HepG2 (cell line): Measurements from ENCODE around the gene LARP4. TPM values are rescaled to one million over a fixed set of nuclear protein-coding genes. Genes with fewer than 3 reads are reported as not detected.

Experiments
- ATAC-seq: fragments of 200-7000 bp; cut with Tn5 transposase; 3 replicates; pipeline ENCODE4 v1.9.1; 2020; ENCODE audit warnings: mild to moderate bottlenecking, moderate library complexity
- BruUV-seq: library from RNA; stranded (reverse); fragments of 400-500 nt; replicated peaks from 2 replicates; lab custom pipeline; 2021; lab: Mats Ljungman, UMichigan
- CTCF ChIA-PET: fragments of 300-600 bp; formaldehyde crosslinking; extraction: SDS; loops from one replicate; lab custom pipeline; 2021; ENCODE audit warnings: low total read pairs, inconsistent platforms, low intra/inter-chr PET ratio; lab: Yijun Ruan, JAX
- POLR2A ChIA-PET: fragments of 350-600 bp; sonication (Branson Sonifier 250); formaldehyde crosslinking; loops from one replicate; lab custom pipeline; 2020; ENCODE audit warnings: antibody characterized with exemption, inconsistent platforms; lab: Yijun Ruan, JAX
- DNase-seq: peaks from one replicate; pipeline ENCODE4 v3.0.0-alpha.2; 2015; ENCODE audit warnings: low spot score
- FAIRE-seq: peaks from 3 replicates; lab custom pipeline; 2011; peaks lifted over from hg19 to GRCh38; lab: Jason Lieb, UNC
- H2AFZ ChIP-seq: one replicate; pipeline ENCODE4 v1.6.1; 2011; ENCODE audit warnings: low read length, inconsistent platforms
- H3K27ac ChIP-seq: fragments of 300-600 bp; 3 replicates; pipeline ENCODE4 v1.8.0; 2011; ENCODE audit warnings: mixed run types, mild to moderate bottlenecking, mixed read lengths, low read length, inconsistent platforms; ENCODE audit not compliant: insufficient read depth; ENCODE audit errors: extremely low read length
- H3K27me3 ChIP-seq, 2 experiments: fragments of 200-600 bp in 1 of 2; 2 replicates in 1 of 2; 3 replicates in 1 of 2; pipeline versions ENCODE4 v1.6.0 to v1.8.0; 2011; ENCODE audit warnings: low read length in 2 of 2, mild to moderate bottlenecking in 2 of 2, moderate library complexity in 2 of 2, inconsistent platforms in 1 of 2; ENCODE audit not compliant: insufficient read depth in 2 of 2, control insufficient read depth in 1 of 2
- H3K36me3 ChIP-seq, 2 experiments: fragments of 200-600 bp in 1 of 2; replicated peaks in 1 of 2; 2 replicates in 1 of 2; 3 replicates in 1 of 2; pipeline versions ENCODE4 v1.5.1 to v1.8.0; 2011; ENCODE audit warnings: low read length in 2 of 2, inconsistent platforms in 1 of 2; ENCODE audit not compliant: insufficient read depth in 2 of 2, control insufficient read depth in 1 of 2
- H3K4me1 ChIP-seq: 2 replicates; pipeline ENCODE4 v1.5.1; 2012; ENCODE audit warnings: low read length, inconsistent platforms; ENCODE audit not compliant: insufficient read depth
- H3K4me2 ChIP-seq: 2 replicates; pipeline ENCODE4 v1.6.0; 2011; ENCODE audit warnings: low read depth, low read length, inconsistent platforms
- H3K4me3 ChIP-seq, 3 experiments: fragments of 200-600 bp in 1 of 3; sonication (generic), shearing (Covaris generic) in 1 of 3; replicated peaks in 1 of 3; 2 replicates each; pipeline ENCODE4 v1.5.1; 2011 to 2016; ENCODE audit warnings: low read length in 3 of 3, inconsistent platforms in 2 of 3, low read depth in 2 of 3, mild to moderate bottlenecking in 2 of 3, control low read depth in 1 of 3, mixed read lengths in 1 of 3; ENCODE audit not compliant: insufficient read depth in 1 of 3
- H3K79me2 ChIP-seq: one replicate; pipeline ENCODE4 v1.6.1; 2011; ENCODE audit warnings: low read length, inconsistent platforms; ENCODE audit not compliant: insufficient read depth
- H3K9ac ChIP-seq: 2 replicates; pipeline ENCODE4 v1.6.0; 2011; ENCODE audit warnings: mild to moderate bottlenecking, low read depth, low read length, inconsistent platforms; ENCODE audit not compliant: insufficient read depth
- H3K9me3 ChIP-seq: 2 replicates; pipeline ENCODE4 v1.5.1; 2012; ENCODE audit warnings: mild to moderate bottlenecking, low read length
- H4K20me1 ChIP-seq: 2 replicates; pipeline ENCODE4 v1.6.0; 2011; ENCODE audit warnings: inconsistent platforms, mild to moderate bottlenecking, low read length, moderate library complexity; ENCODE audit not compliant: insufficient read depth
- CHD4 ChIP-seq: fragments of 200-600 bp; sonication (generic); IDR thresholded peaks from 2 replicates; pipeline ENCODE4 v1.7.0; 2017; ENCODE audit warnings: mild to moderate bottlenecking, low read length, borderline replicate concordance
- HNRNPL ChIP-seq: fragments of 200-400 bp; formaldehyde crosslinking; IDR thresholded peaks from 2 replicates; pipeline ENCODE4 v1.6.1; 2017; ENCODE audit warnings: mild to moderate bottlenecking, low read depth, low read length
- NKX3-1 ChIP-seq: sonication (generic); formaldehyde crosslinking; IDR thresholded peaks from 2 replicates; pipeline ENCODE4 v1.5.0; 2020; ENCODE audit warnings: missing genetic modification reagents
- NRL ChIP-seq: sonication (generic); formaldehyde crosslinking; IDR thresholded peaks from 2 replicates; pipeline ENCODE4 v1.5.0; 2020; ENCODE audit warnings: missing genetic modification reagents, mild to moderate bottlenecking, moderate library complexity, borderline replicate concordance
- ONECUT2 ChIP-seq: sonication (generic); formaldehyde crosslinking; IDR thresholded peaks from 2 replicates; pipeline ENCODE4 v1.4.0; 2020; ENCODE audit warnings: missing genetic modification reagents
- POLR2A ChIP-seq, 2 experiments: IDR thresholded peaks; 2 replicates each; pipeline ENCODE4 v1.6.1; 2011; ENCODE audit warnings: low read depth in 2 of 2, low read length in 2 of 2, mild to moderate bottlenecking in 1 of 2, moderate library complexity in 1 of 2; ENCODE audit not compliant: insufficient read depth in 1 of 2
- TEAD3 ChIP-seq: optimal IDR thresholded peaks from 2 replicates; pipeline ENCODE3; 2016; ENCODE audit warnings: borderline replicate concordance
- ZBTB4 ChIP-seq: sonication (generic); formaldehyde crosslinking; IDR thresholded peaks from 2 replicates; pipeline ENCODE4 v1.4.0; 2020; ENCODE audit warnings: missing genetic modification reagents, mild to moderate bottlenecking, borderline replicate concordance
- ZNF280D ChIP-seq: sonication (generic); formaldehyde crosslinking; IDR thresholded peaks from 2 replicates; pipeline ENCODE4 v1.5.1; 2020; ENCODE audit warnings: mild to moderate bottlenecking, missing genetic modification reagents
- ZNF460 ChIP-seq: sonication (generic); formaldehyde crosslinking; IDR thresholded peaks from 2 replicates; pipeline ENCODE4 v1.5.1; 2020; ENCODE audit warnings: missing genetic modification reagents, mild to moderate bottlenecking, borderline replicate concordance
- ZNF770 ChIP-seq: sonication (generic); formaldehyde crosslinking; IDR thresholded peaks from 2 replicates; pipeline ENCODE4 v1.5.0; 2020; ENCODE audit warnings: mild to moderate bottlenecking, missing genetic modification reagents
- WGBS: methylation state at CpG from one replicate; pipeline ENCODE4 v1.1.6; 2017; ENCODE audit warnings: low lambda C conversion rate; 5-methylcytosine and 5-hydroxymethylcytosine counted together
- in situ Hi-C: cut with HindIII; loops from 2 replicates; pipeline ENCODE4 v1.10.0; 2017; ENCODE audit warnings: low pct_unique_long_range_greater_than_20kb; ENCODE audit not compliant: extremely low pct_ligation_motif_present
- intact Hi-C: fragments of 100-400 bp; cut with micrococcal nuclease; formaldehyde crosslinking; loops from one replicate; pipeline ENCODE4 v1.10.0; 2022; ENCODE audit not compliant: unreplicated experiment
- polyA plus RNA-seq, 8 experiments: library from polyadenylated mRNA; depleted of rRNA in 3 of 8; stranded (reverse) in 7 of 8; unstranded in 1 of 8; fragments of >200 nt; fragmentation: Illumina TruSeq in 4 of 8; extraction: Trizol in 4 of 8; gene quantifications; 2 replicates each; pipeline versions ENCODE4 v1.2.1 to v1.2.3, GENCODE V29; 2011 to 2016; ENCODE audit warnings: low read depth in 4 of 8, missing spikeins in 1 of 8, mixed read lengths in 1 of 8; ENCODE audit not compliant: insufficient read depth in 1 of 8
- total RNA-seq, 5 experiments: library from RNA; depleted of rRNA; stranded (reverse); fragments of >200 nt; fragmentation: Illumina TruSeq; extraction: Trizol; gene quantifications; 2 replicates each; pipeline ENCODE4 v1.2.3, GENCODE V29; 2016; ENCODE audit warnings: low read depth in 1 of 5

LARP4 gene
- total and polyA plus RNA-seq, 2 of the 13 experiments (the other 11 are each of a cell fraction or from before 2014, with no cell fraction given) = 16.4 to 42.7 TPM

- Histone ChIP-seq H3K36me3 (0 out of 5 replicates have a peak, but pooled peaks cover 1 to 5% of the 10 kb centered on the region in 2 experiments), H3K4me3 (no peak overlapping the region), H3K4me2 (no peak overlapping the region; the same call in 1 of the 2 replicates), H3K27me3 (no peaks in the 10 kb centered on the region; a peak in 1 of 5 replicates), H3K9ac (no peak overlapping the region), H3K27ac (peak overlapping the region; percentile 26), H3K9me3 (no peaks in the 10 kb centered on the region), H4K20me1 (peaks cover 26% of the 10 kb centered on the region), H3K79me2 (peaks cover 78% of the 10 kb centered on the region), H2AFZ (no peak overlapping the region), H3K4me1 (peaks cover 34% of the 10 kb centered on the region)
- BruUV-seq = no TSS peak
- TF ChIP-seq ZNF460 (CRISPR knock-in tag) = peak; percentile 11; the same call in 1 of the 2 replicates
- TF ChIP-seq ONECUT2 (CRISPR knock-in tag) = no peak
- no peak for TF ChIP-seq POLR2A (IDR thresholded peaks at IDR 0.05; ENCODE audit: insufficient read depth in 1 of 2, low read depth in 2 of 2, low read length in 2 of 2)
- no peak for TF ChIP-seq NKX3-1 (CRISPR knock-in tag)
- peak; percentile 80 for TF ChIP-seq ZNF770
- no peak for TF ChIP-seq CHD4
- no peak for TF ChIP-seq ZNF280D (CRISPR knock-in tag)
- no peak for TF ChIP-seq ZBTB4 (CRISPR knock-in tag)
- TF ChIP-seq NRL (CRISPR knock-in tag) = no peak
- TF ChIP-seq HNRNPL = no peak
- TF ChIP-seq TEAD3 (CRISPR knock-in tag) = peak; percentile 83
- intact Hi-C loops = loop anchor here (10.0 kb wide), 1 partner anchor 70 kb away; no protein-coding TSS in a partner anchor
- ChIA-PET CTCF (no interaction called here), POLR2A (interaction anchor here (1.5 kb wide), 1 partner anchor 9 kb away, joined by 9 read pairs; no protein-coding TSS in a partner anchor)
- in situ Hi-C loops = no loop called here
- no peak for FAIRE-seq
- 97% methylated on average over 8 of the region's 8 CpGs for WGBS
- ATAC-seq = no peak
- no peak for DNase-seq
These were observed 3.6 kb downstream of the LARP4 start for GRCh38 chr12:50404307-50404706.
